Measurements from ENCODE around the gene RABGEF1.
"Not testable (repeated sequence)": the region's sequence is repeated elsewhere in the genome, so short reads cannot be mapped to it uniquely, and the experiment has no call there.

Gene RABGEF1

DNA sequence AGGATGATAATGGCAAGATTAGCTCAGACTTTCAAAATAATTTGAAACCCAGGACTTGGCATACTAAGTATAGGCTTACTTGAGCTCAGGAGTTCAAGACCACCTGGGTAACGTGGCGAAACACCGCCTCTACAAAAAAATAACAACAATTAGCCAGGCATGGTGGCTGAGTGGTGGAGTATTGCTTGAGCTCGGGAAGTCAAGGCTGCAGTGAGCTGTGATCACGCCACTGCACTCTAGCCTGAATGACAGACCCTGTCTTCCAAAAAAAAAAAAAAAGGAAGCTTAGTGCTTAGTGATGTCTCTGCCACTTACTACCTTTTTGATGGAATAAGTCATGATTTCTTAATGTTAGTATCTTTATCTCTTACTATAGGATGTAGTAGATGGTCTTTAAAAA, 25.5 kb downstream of the RABGEF1 start:
- DNase-seq = no peak

DNA sequence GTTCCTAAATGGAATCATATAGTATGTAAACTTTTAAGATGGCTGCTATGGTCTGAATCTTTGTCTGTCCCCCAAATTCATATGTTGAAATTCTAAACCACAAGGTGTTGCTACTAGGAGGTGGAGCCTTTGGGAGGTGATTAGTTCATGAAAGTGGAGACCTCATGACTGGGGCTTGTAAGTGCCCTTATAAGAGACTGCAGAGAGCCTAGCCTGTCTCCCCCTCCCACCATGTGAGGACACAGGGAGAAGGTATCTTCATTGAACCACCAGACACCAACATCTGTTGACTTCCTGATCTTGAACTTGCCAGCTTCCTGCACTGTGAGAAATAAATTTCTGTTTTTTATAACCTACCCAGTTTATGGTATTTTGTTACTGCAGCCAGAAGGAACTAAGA, 27.0 kb downstream of the RABGEF1 start:
- DNase-seq = not testable (repeated sequence)

DNA sequence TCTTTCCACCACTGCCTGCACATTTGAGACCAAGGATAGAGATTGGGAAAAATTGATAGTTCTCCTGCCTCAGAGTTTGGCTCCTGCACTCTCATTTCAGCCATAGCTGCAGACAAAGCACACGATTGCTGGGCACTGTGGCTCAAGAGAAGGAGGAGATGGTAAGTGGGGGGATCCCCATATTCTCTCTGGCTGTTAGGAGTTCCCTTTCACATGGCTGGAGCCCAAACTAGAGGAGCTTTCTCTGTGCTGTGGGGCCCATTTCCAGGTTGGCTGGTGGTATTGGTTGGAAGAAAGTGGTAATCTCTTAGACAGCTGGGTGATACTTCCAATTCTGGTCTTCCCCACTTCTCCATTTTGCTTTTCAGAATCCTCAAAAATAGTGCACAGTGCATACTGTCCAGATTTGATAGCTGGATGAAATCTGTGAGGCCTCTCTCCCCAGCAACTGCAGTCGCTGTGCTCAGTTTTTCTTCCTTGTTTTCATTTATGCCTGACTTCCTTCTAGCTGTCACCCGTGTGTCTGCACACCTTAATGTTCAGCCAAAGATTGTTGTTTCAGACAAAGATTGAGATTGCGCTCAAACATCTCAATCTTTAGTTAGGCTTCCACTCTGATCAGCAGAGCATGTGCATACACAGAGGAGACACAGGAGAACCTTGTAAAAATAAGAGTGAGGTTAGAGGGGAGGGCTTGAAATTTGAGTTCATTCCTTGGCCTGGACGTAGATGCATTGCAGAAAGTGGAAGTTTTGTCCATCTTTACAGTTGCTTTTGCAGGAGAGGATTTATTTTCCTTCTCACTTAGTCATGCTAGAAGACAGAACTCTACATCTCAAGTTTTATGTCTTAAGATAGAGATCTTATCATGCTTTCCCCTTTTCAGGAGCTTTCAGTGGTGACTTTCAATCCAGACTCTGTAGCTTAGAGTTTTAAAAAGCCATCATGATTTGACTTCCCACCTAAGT, 28.6 kb downstream of the RABGEF1 start:
- no peak for DNase-seq

DNA sequence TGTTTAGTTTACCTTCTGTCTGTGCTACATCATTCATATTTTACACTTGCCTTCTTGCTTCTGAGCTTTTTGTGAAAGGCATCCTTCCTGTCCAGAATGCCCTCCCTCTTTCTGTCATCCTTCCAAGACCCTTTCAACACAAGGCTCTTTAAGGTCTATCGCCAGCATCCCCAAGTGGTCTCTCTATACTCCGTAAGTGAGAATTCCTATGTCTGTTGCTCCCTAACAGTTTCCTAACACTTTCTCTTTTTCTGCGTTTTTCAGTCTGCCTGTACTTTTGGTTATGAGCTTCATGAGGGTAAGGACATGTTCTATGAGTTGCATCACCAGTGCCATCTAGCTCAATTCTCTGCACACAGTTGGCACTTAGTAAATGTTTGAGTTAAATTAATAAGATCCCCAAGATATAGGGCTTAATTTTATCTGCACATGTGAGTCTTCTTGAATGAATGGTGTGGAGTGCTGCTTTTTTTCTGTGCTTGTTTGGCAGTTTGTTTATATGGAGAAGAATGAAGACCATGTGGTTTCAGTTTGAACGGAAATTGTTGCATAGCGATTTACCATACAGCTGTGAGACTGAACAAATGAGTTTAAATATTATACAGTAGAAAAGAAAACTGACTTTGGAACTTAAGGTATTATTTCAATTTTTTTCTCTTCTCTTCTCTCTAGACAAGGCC, 29.4 kb downstream of the RABGEF1 start:
- DNase-seq = no peak

DNA sequence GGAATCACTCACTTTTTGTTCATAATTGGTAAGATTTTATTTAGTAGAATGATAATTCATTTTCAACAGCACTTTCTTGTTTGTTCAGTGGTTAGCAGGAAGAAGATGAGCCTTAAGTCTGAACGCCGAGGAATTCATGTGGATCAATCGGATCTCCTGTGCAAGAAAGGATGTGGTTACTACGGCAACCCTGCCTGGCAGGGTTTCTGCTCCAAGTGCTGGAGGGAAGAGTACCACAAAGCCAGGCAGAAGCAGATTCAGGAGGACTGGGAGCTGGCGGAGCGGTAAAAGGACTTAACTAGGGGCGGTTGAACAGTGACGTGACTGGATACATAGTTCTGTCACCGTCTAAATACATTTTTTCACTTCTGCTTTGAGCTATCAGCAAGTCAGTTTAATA, 31.3 kb downstream of the RABGEF1 start:
- no peak for DNase-seq

DNA sequence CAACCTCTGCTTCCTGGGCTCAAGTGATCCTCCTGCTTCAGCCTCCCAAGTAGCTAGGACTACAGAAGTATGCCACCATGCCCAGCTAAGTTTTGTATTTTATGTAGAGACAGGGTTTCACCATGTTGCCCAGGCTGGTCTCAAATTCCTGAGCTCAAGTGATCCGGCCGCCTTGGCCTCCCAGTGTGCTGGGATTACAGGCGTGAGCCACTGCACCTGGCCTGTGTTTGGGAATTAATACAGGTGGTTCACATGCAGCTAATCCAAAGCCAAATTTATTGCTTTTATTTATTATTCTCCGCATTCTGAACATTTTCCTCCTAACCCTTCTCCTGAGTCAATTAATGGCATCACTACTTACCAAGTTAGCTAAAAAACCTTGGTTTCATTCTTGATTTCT, 33.2 kb downstream of the RABGEF1 start:
- DNase-seq = not testable (repeated sequence)

DNA sequence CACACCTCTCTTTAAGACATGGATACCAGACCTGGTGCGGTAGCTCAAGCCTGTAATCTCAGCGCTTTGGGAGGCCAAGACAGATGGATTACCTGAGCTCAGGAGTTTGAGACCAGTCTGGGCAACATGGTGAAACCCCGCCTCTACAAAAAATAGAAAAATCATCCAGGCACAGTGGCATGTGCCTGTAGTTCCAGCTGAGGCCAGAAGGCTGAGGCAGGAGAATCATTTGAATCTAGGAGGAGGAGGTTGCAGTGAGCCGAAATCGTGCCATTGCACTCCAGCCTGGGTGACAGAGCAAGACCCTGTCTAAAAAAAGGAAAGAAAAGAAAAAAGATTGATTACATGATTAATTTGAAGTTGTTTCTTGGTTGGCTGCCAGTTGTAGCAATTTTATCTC, 35.9 kb downstream of the RABGEF1 start:
- not testable (repeated sequence) for DNase-seq

DNA sequence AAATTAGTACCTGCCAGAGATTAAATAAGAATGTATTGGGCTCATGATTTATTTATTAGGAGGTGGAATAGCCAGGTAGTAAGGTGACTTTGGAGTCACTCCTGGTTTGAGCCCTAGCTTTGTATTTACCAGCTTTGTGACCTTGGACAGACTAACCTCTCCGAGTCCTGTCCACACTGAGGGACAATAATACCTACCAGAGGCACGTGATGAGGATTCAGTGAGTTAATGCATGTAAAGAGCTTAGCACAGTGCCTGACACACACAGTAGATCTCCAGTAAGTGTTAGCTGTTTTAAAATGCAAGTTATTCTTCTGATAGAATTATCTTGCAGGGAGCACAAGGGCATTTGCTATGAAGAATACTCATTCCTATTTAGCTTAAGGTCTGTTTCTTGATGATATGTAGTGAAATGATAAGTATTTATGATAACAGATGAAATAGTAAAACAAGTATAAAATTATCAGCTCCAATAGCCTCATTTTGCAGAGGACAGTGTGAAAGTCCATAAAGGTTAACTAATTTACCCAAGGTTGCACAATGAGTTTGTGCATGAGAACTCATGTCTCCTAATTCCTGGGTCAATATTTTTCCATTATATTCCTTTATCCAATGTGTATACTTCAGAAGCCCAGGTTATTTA, 36.4 kb downstream of the RABGEF1 start:
- DNase-seq = no peak

DNA sequence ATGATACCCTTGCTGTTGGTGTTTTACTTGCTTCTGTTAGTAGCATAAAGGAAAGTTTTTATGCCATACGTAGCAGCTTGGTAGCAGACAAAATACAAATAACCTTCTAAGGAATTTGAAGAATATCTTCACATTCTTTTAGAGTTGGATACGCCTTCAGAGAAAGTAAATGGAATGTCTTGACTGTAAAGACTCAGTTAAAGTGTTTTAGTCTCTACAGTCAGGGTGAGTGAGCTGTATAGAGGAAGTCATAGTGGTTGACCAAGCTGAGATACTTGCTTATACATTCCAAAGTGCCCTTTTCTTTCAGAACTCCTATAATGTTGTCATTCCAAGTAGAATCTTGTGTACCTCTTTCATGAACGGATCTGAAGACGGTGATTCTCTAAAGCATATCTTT, 37.7 kb downstream of the RABGEF1 start:
- no peak for DNase-seq

DNA sequence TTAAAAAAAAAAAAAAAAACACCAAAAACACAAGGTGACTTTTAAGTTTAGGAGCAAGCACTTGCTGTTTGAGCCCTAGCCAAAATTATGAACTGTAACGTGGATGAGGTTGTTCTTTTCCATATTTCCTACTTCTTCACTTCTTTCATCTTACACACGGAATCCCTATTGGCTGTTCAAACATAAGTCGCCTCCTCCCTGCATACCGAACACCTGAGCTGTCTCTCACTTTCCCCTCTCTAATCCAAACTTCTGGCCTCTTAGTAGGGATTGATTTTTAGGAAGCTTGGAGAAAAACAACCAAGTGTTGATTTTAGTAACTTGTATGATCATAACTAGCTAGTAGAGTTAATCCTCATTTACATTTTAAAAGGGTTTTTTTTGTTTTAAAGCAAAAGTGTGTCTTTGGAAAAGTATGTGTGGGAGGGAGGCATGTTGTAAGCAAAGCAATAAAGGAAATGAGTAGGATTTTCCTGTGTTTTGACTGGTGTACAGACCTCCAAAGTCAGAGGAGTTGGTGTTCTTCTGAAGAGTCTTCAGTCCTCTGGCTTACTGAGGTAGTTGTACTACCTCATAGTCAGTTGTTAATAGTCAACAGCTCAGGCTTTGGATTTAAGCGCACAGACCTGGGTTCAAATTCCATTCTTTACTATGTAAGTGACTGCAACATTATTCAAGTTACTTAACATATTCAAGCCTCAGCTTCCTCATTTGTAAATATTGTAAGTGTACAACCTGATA, 39.3 kb downstream of the RABGEF1 start:
- DNase-seq = no peak

DNA sequence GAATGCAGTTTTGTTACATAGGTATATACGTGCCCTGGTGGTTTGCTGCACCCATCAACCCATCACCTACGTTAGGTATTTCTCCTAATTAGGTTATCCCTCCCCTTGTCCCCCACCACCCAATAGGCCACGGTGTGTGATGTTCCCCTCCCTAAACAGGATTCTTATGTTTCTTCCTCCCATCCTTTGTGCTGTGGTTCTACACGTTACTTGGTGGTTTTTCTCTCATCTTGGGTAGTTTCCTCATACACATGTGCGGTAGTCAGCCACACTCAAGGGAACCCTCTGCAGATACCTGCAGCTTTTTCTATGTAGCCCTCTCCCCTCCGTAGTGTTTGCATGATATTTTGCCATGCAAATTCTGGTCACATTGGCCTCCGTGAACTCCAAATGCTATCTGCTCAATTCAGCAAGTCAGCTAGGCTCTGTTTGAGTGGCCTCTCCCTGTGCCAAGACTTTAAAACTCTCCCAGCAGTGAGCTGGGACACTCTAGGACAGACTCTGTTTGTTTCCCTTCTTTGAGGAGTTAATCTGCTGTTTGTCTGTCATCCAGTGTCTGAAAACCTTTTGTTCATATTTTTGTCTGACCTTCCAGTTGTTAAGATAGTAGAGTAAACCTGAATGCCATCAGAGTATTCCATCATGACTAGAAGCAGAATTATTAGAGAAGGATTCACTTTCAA, 41.0 kb downstream of the RABGEF1 start:
- DNase-seq = no peak

DNA sequence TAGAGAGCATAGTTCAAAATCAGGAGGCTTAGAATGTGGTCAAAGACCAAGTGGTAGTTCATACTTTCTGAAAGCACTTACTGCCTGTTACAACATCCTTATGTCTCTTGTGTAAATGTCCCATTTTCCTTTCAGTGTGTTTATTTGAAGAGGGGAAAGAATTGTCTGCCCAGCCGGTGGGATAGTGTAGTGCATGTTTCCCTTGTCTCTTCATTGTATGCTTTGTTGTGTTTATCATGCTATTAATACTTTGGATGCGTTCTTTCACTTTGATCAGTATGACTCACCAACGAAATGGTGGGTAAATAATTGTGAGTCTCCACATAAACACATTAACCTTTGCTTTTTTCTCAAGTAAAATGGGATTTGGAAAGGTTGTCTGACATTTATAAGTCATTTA, 42.3 kb downstream of the RABGEF1 start:
- DNase-seq = not testable (repeated sequence)

DNA sequence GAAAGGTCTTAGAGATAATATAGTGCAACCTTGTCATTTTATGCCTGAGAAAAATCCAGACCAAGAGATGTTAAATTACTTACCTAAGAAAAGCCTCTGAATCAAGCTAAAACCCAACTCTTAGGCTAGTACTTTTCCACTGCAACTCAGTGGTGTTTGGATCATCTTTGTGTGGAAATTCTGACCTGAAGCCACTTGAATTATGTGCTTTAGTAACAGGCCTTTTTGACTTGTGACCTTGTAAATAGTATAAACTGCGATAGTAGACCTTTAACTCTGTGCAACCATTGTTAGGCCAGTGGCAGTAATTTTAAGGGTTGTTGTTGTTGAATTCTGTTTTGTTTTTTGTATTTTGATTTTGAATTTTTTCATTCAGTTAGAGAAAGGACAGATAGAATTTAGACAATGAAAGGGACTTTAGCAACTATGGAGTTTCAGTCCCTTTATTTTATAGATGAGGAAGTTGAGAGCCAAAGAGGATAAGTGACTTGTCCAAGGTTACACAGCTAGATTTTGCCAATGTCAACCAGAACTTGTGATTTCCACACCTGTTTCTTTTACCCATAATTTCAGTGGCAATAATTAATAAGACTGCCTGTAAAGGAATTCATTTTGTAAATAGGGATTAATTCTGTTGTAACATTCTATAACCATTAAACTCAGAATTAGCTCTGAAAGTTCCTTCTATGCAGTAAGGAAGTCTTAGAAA, 43.5 kb downstream of the RABGEF1 start:
- not testable (repeated sequence) for DNase-seq

DNA sequence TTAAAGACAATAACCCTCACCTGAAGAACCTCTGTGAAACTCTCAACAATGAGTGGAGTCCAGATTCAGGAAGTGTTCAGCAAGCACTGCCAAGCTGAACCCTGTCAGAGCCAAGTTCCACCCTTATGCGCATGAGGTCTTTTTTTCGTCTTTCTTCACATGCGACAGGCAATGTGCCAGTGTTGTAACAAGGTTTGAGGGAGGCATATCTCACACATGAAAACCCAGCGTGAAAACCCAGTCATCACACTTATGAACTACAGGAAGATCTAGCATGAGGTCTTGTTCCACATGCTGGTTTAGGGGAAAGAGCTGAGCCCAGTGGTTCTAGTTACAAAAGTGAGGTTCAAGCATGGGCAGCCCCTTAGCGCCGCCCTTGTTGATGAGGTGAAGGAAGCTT, 49.7 kb downstream of the RABGEF1 start:
- no peak for DNase-seq

DNA sequence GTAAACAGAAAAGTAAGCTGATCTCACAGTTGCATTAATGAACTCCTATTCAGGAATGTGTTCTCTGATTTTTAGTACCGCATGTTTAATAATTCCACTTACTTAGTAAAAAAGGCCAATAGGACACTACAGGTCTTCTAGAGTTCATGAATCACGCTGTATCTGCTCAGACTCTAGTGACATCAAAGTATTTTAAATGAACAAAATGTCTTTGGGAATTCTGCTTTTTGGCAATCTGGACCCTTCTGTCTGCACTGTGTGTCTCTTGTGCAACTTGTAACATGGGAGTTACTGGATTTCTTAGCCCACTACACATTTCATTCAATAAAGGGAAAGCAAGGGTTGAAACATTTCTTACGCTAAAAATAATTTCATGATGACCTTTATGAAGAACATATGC, 50.2 kb downstream of the RABGEF1 start:
- DNase-seq = no peak

DNA sequence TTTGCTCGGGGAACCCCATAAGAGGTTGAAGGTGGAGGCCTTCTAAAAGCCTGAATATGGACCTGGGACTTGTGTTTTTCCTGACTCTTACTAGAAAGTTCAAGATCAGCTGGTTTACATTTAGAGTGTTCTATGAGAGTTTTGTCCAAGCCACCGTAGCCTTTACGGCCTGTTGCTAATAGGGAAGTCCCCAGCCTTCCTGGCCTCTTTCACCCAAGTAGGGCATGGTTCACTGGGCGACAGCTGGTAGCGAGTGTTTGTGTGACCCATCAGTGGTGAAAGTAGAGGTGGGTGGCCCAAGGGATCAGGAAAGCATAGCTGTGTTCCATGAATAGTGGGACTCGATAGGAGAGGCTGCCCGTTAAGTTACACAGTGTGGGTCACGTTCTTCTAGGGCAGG, 60.1 kb downstream of the RABGEF1 start:
- no peak for DNase-seq

DNA sequence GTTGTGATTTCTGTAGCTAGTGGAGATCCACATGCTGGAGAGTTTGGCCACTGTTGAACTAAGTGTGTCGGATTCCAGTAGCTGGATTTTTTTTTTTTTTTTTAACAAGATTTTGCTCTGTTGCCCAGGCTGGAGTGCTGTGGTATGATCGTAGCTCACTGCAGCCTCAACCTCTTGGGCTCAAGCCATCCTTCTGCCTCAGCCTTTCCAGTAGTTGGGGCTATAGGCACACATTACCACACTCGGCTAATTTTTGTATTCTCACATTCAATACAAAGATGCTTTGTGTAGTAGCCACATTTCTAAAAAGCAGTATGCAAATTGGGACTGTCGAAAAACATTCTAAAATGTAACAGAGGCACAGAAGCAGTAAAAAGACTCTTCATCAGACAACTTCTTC, 63.5 kb downstream of the RABGEF1 start:
- DNase-seq = no peak

DNA sequence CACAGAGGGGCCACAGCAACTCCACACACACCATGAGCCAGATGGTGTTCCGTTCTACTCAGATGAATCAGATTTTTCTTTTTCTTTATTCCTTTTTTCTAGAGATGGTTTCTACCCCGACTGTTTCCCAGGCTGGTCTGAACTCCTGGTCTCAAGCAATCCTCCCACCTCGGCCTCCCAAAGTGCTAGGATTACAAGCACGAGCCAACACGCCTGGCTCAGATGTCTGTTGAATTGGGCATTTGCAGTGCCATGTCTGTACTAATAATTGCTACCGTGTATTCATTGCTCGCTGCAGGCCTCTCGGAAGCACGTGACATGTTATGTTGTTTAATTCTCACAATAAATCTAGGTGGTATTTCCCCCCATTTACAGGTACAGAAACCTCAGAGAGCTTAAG, 67.2 kb downstream of the RABGEF1 start:
- DNase-seq = no peak

DNA sequence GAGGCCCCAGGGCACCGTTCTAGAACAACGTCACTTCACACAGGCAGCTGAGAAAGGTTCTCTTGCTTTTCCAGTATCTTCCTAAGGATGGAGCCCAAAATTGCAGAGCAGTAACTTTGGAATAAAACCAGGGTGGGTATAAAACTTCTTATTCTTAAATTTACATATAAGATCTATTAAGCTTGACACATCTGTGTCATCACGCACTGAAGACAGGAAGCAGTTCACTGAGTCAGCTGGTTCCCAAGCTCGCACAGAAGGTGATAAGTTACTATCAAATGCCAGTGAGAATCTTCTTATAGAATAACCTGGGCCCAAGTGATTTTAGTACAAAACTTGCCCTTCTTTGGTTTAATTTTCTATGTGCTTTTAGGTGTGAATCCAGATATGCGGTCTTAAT, 70.2 kb downstream of the RABGEF1 start:
- DNase-seq = no peak

DNA sequence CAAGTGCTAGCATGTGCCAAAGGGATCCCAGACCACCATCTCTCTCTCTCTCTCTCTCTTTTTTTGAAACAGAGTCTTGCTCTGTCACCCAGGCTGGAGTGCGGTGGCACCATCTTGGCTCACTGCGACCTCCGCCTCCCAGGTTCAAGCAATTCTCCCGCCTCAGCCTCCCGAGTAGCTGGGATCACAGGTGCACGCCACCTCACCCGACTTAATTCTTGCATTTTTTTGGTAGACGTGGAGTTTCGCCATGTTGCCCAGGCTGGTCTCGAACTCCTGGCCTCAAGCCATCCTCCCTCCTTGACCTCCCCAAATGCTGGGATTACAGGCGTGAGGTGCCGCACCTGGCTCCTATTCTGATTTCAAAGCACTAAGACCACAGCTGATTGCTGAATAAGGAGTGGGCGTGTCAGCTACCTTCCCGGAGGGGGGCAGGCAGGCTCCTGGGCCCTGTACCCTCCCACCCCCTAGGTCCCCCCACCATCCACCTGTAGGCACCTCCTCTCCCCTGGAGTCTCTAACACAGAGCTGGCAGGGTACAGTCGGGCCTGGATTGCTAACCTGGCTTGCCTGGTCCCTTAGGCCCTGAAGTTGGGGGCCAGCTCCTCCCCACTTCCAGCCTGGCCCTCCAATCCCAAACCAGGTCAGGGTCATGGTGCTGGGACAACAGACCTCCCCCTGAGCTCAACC, 74.8 kb downstream of the RABGEF1 start:
- not testable (repeated sequence) for DNase-seq

DNA sequence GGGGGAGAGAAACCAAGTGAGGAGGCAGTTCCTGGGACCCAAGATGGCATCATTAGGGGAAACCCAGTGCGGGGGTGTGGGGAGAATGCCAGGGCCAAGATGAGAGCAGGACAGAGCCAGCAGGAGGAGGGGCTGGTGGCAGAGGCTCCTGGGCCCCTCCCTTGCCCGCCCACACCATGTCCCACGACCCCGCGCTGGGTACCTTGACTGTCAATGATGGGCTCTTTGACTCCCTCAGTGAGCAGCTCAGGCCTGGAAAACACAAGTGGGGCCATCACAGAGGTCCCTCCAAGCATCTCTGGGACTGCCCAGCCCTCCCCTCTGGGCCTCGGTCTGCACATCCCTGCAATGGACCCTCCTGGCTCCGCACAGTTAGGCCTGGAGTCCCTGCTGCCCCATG, 75.4 kb downstream of the RABGEF1 start:
- DNase-seq = no peak

All from activated naive CD4-positive, alpha-beta T cell treated with anti-CD3 and anti-CD28 coated beads, Interleukin-2, amount 50 U/mL, for 16 hours (primary cell).